Measurements from ENCODE around the gene PLEKHG1. TPM values are rescaled to one million over a fixed set of nuclear protein-coding genes. Genes with fewer than 3 reads are reported as not detected.

PLEKHG1 gene
- total and polyA plus RNA-seq, 2 experiments from 2014 or later, result 0.89 to 2.5 TPM

- no peak overlapping the region for H2AFZ ChIP-seq
- no peak for DNase-seq (ENCODE audit: low spot score)
- H3K79me2 ChIP-seq (replicated peaks; ENCODE audit: insufficient read depth), result no peaks in the 10 kb centered on the region
- no peaks in the 10 kb centered on the region for H3K9me2 ChIP-seq (ENCODE audit: insufficient read depth)
- TF ChIP-seq STAT1 (IDR thresholded peaks at IDR 0.05; ENCODE audit: unreplicated experiment) (no peak), CTCF (conservative IDR thresholded peaks at IDR 0.05; ENCODE audit: low read depth in 2 of 2) (no peak), CREB1 (CRISPR knock-in tag; IDR thresholded peaks at IDR 0.05; ENCODE audit: low read depth) (no peak), ZNF114 (CRISPR knock-in tag; IDR thresholded peaks at IDR 0.05) (no peak), ZNF331 (CRISPR knock-in tag; IDR thresholded peaks at IDR 0.05; ENCODE audit: low read depth) (no peak), ZNF462 (CRISPR knock-in tag; IDR thresholded peaks at IDR 0.05) (no peak), EZH2phosphoT487 (IDR thresholded peaks at IDR 0.05; ENCODE audit: unreplicated experiment) (no peak)
- TF ChIP-seq, protein P1, sequence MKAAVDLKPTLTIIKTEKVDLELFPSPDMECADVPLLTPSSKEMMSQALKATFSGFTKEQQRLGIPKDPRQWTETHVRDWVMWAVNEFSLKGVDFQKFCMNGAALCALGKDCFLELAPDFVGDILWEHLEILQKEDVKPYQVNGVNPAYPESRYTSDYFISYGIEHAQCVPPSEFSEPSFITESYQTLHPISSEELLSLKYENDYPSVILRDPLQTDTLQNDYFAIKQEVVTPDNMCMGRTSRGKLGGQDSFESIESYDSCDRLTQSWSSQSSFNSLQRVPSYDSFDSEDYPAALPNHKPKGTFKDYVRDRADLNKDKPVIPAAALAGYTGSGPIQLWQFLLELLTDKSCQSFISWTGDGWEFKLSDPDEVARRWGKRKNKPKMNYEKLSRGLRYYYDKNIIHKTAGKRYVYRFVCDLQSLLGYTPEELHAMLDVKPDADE (IDR thresholded peaks at IDR 0.05), result no peak
- no peaks in the 10 kb centered on the region for H3K9me3 Mint-ChIP-seq
- ATAC-seq, result no peak
- no peaks in the 10 kb centered on the region for H3F3A ChIP-seq (replicated peaks; ENCODE audit: low read depth)
- H3K27ac ChIP-seq (ENCODE audit: low read depth), result no peak overlapping the region
- no peaks in the 10 kb centered on the region for H3K27me3 ChIP-seq (ENCODE audit: insufficient read depth)
- H3K4me1 Mint-ChIP-seq, result peaks cover 7% of the 10 kb centered on the region
- H4K20me1 ChIP-seq (replicated peaks; ENCODE audit: insufficient read depth), result no peaks in the 10 kb centered on the region; the same call in 1 of the 2 replicates
- H3K36me3 Mint-ChIP-seq (ENCODE audit: low read depth), result no peaks in the 10 kb centered on the region
- no peak overlapping the region for H3K4me3 Mint-ChIP-seq
- no peaks in the 10 kb centered on the region for H3K36me3 ChIP-seq (ENCODE audit: insufficient read depth)
- H3K27ac Mint-ChIP-seq, result no peak overlapping the region; the same call in 1 of the 2 replicates
- no peaks in the 10 kb centered on the region for H3K4me1 ChIP-seq (ENCODE audit: insufficient read depth)
- no peak overlapping the region for H3K4me2 ChIP-seq
- no peak overlapping the region for H3K4me3 ChIP-seq
- H3K27me3 Mint-ChIP-seq (ENCODE audit: insufficient read depth, low read depth, poor library complexity), result peaks cover 3% of the 10 kb centered on the region
Measured at GRCh38 chr6:150631984-150632642, 32.4 kb downstream of the PLEKHG1 start.
